ENCODE measurements around the gene RBAK.
"Not testable (repeated sequence)": the region's sequence is repeated elsewhere in the genome, so short reads cannot be mapped to it uniquely, and the experiment has no call there.

Gene RBAK

GRCh38 chr7:5053175-5053574, 7.5 kb downstream of the RBAK start:
- DNase-seq, result no peak

GRCh38 chr7:5063698-5064097, 18.0 kb downstream of the RBAK start:
- DNase-seq, result no peak

GRCh38 chr7:5064391-5065106, 18.9 kb downstream of the RBAK start:
- no peak for DNase-seq

- DNase-seq, result no peak
These were observed 19.4 kb downstream of the RBAK start for GRCh38 chr7:5065107-5065407.

GRCh38 chr7:5068521-5068920, 22.9 kb downstream of the RBAK start:
- DNase-seq, result no peak

- no peak for DNase-seq
These were observed 24.5 kb downstream of the RBAK start for GRCh38 chr7:5070206-5070605.

GRCh38 chr7:5075187-5075586, 29.5 kb downstream of the RBAK start:
- not testable (repeated sequence) for DNase-seq

GRCh38 chr7:5077740-5078139, 32.1 kb downstream of the RBAK start:
- no peak for DNase-seq

GRCh38 chr7:5082806-5083205, 37.1 kb downstream of the RBAK start:
- no peak for DNase-seq

- no peak for DNase-seq
These were observed 37.7 kb downstream of the RBAK start for GRCh38 chr7:5083311-5083711.

- no peak for DNase-seq
These were observed 40.6 kb downstream of the RBAK start for GRCh38 chr7:5086256-5086655.

GRCh38 chr7:5088228-5088833, 42.7 kb downstream of the RBAK start:
- not testable (repeated sequence) for DNase-seq

GRCh38 chr7:5088906-5089305, 43.2 kb downstream of the RBAK start:
- no peak for DNase-seq

GRCh38 chr7:5093948-5094347, 48.3 kb downstream of the RBAK start:
- no peak for DNase-seq

- DNase-seq, result no peak
These were observed 49.0 kb downstream of the RBAK start for GRCh38 chr7:5094641-5095040.

- no peak for DNase-seq
These were observed 70.7 kb downstream of the RBAK start for GRCh38 chr7:5116359-5116758.

GRCh38 chr7:5117095-5117970, 71.7 kb downstream of the RBAK start:
- no peak for DNase-seq
